LHCN-M2 (cell line): ENCODE measurements around the gene ILK. TPM values are rescaled to one million over a fixed set of nuclear protein-coding genes. Genes with fewer than 3 reads are reported as not detected.
A peak's percentile ranks its signal among the peaks of the same experiment; 100 is the strongest.

Experiments used
- DNase-seq: peaks from one replicate; pipeline ENCODE4 v3.0.0-alpha.2; 2012; ENCODE audit warnings: low read depth
- total RNA-seq: library from RNA; depleted of rRNA; stranded (reverse); fragments of >200 nt; gene quantifications from 2 replicates; pipeline ENCODE4 v1.2.3, GENCODE V29; 2014

Gene ILK
- total RNA-seq, 1 experiment from 2014 or later: 210 TPM

- DNase-seq: peak; percentile 75
These were observed 31.4 kb upstream of the ILK start for GRCh38 chr11:6572215-6572614.

- DNase-seq: no peak
These were observed 28.5 kb upstream of the ILK start for GRCh38 chr11:6574816-6575715.

- peak; percentile 28 for DNase-seq
These were observed 26.9 kb upstream of the ILK start for GRCh38 chr11:6576471-6577373.

GRCh38 chr11:6578134-6578533, 25.4 kb upstream of the ILK start:
- DNase-seq: no peak

GRCh38 chr11:6579681-6580080, 23.9 kb upstream of the ILK start:
- DNase-seq: no peak

- no peak for DNase-seq
These were observed 20.0 kb upstream of the ILK start for GRCh38 chr11:6583584-6583983.

- DNase-seq: no peak
These were observed 19.0 kb upstream of the ILK start for GRCh38 chr11:6584528-6584927.

- no peak for DNase-seq
These were observed 16.9 kb upstream of the ILK start for GRCh38 chr11:6586434-6587359.

- no peak for DNase-seq
These were observed 16.1 kb upstream of the ILK start for GRCh38 chr11:6587360-6587953.

- DNase-seq: no peak
These were observed 15.6 kb upstream of the ILK start for GRCh38 chr11:6588018-6588417.

GRCh38 chr11:6594142-6594768, 9.3 kb upstream of the ILK start:
- DNase-seq: no peak

- no peak for DNase-seq
These were observed 7.2 kb upstream of the ILK start for GRCh38 chr11:6596239-6596877.

- DNase-seq: no peak
These were observed 5.0 kb upstream of the ILK start for GRCh38 chr11:6598555-6598954.

- DNase-seq: no peak
These were observed 4.1 kb upstream of the ILK start for GRCh38 chr11:6599449-6599848.

- no peak for DNase-seq
These were observed 3.6 kb upstream of the ILK start for GRCh38 chr11:6599881-6600390.

GRCh38 chr11:6601041-6601461, 2.5 kb upstream of the ILK start:
- DNase-seq: no peak

- DNase-seq: no peak
These were observed 1.3 kb upstream of the ILK start for GRCh38 chr11:6602096-6602940.

GRCh38 chr11:6604081-6604626, 580 bp downstream of the ILK start:
- DNase-seq: peak; percentile 66
